GM19463 (cell line): ENCODE measurements around the gene TPRG1.

Source experiments
- ATAC-seq: cut with Tn5 transposase; IDR thresholded peaks from one replicate; pipeline ENCODE4 v1.9.1; 2021; ENCODE audit warnings: mild to moderate bottlenecking, moderate library complexity; ENCODE audit not compliant: unreplicated experiment

The TPRG1 gene

DNA sequence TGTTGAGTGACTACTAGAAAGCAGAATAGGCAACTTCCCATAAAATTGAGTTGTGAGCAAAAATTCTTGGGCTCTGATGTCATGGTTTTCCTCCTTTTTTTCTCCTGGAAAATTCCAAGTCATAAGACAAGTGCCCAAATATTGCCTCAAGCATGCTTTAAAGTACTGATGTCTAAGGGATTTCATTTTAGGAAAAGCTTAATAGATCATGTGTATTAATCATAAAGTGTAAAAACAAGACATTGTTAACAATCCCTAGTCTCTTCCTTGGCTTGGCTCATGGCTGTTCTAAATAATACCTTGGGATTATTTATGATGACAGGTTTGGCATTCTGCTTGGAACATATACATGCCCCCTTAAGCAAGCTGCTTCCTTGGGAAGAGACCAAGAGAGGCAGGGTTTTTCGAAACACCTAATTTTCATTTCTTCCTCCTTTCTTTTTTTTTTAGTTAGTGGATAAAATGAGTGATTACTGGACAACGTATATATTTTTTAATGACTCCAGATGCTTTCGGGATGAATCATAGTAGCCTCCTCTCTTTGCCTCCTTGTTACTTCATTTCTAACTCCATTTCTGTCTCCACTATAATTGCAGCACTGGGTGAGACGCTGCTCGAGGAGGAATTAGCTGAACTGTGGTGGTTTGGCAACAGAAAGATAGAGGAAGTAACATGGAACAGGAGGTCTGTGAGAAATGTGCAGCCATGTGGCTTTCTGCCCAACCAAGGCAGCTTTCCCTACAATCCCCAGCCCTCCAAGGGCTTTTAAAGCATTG lies 104.9 kb downstream of the TPRG1 start:
- ATAC-seq, result no peak

DNA sequence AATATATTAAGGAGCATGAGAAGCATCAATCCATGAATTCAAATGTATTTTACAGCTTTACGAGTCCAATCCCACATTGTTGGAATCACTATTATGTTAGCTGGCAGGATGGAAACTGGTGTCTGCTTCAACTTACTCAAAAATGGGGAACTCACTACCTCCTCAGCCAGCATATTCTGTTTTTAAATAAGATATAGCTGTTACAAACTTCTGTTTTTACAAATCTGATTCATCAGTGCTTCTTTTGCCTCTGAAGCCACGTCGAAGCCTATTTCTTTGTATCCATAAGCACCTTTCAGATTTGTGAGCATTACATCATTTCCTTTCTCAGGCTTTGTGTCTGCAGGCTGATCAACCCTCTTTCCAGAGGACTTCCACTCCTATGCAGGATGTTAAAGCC lies 105.9 kb downstream of the TPRG1 start:
- ATAC-seq, result no peak

DNA sequence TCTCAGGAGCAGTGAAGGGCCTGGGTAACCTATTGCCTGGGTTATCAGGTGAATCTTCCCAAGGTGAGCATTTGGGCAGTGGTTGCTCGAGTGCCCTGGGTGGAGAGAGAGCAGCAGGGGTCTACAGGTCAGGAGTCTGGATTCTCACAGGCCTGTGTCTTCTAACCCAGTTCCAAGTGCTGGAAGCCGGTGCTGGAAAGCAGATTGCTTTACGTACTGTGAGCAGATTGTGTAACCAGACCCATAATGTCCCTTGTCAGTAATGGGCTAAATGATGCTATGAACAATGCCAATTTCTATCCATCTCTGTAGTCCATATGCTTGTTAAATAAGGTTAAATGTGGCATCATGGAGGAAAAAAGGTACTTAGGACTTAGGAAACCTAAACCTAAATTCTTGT lies 106.5 kb downstream of the TPRG1 start:
- ATAC-seq, result no peak

DNA sequence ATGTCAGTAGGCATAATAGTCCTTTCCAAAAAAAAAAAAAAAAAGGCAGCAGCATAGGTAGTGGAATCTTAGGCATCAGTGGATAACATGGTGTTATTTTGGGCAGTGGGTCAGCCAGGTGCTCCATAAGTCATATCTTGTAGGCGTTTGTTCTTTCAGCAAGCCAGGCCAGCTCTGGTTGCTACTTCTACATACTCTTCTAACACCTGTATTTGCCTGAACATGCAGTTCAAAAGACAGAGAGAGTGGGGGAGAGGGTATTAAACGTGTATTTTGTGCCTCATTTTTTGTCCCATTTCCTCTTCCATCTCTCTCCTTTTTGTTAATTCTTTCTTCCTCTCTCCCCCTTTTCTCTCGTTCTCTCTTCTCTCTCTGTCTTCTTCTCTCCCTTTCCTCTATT lies 110.4 kb downstream of the TPRG1 start:
- ATAC-seq, result no peak

DNA sequence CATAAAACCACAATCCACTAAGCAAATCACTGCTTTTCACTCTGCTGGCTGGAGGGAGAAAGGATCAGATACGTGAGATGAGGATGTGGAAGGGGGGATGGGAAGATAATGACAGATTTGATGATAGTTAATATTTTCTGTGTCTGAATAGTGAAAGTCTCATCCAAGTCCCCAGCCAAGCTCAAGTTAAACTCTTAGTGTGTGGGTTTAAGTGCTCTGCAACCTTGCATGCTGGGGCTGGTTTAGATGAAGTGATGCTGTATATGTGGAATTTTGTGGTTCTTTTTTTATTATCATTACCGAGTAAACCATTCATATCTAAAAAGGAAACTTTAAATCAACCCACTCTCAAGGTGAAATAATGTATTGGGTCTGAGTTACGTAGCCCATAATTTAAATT lies 111.0 kb downstream of the TPRG1 start:
- no peak for ATAC-seq

DNA sequence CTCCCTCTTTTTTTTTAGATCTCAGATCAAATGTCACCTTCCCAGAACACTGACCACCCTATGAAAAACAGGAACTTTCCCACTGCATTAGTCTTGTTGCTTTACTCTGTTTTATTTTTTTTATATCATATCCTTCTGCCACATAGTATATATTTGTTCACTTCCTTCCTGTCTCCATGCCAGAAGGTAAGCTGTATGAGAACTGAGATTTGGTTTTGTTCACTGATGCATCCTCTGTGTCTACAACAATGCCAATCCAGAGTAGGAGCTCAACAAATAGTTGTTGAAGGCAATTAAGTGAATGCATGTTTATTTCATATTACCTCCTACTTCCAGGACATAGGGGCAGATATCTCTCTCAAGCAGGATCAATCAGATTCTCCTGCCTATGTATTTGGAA lies 114.4 kb downstream of the TPRG1 start:
- ATAC-seq, result no peak

DNA sequence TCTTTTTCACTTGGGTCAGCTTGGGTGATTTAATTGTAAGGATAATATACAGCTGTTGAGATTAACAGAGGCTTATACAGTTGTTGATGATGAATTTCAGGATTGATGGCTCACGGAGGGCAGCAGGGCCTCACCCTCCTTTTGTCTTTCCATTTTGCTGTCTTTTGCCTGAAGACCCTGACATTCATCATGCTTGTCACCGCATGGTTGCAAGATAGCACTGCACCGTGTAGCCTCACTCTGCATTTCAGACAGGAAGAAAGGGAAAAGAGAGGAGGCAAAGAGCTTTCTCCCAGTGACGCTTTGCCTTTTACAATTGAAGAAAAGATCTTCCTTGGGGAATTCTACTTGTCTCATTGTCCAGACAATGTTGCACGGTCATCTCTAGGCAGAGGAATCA lies 115.1 kb downstream of the TPRG1 start:
- ATAC-seq, result no peak

DNA sequence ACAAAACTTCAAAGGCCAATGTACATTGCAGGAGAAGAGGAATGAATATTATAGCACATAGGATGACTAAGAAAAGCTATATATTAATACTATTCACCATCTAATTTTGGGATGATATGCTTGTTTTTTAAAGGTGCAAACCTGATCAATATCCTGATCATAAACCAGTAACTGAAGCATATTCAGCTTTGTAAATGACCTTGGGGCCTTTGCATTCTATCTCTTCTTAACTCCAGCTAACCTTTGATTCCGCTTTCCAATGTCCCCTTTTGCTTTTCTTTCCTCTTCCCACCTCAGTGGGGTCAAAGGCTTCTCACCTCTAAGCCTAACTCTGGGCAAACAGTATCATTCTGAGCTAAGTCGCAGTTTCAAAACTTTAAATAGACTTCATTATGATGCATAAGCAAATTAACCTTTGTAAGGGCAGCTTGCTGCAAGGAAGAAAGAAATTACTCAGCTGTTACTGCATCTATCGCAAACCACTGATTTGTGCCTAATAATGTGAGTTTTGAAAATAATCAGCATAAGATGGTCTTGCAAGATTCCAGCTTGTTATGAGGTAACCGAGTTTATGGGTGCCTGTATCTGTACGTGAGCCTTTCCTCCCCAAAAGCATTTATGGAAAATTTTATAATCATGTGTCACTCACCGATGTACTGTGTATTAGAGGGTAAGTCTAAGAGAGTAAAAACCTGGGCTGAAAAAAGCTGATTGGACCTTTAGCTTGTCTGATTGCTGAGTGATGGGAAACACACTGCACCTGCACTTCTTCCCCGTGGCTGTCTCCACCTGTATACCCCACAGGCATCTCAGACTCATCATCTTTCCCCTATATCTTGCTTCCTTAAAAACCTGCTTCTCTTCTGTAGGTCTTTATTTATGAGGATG lies 116.8 kb downstream of the TPRG1 start:
- ATAC-seq, result peak; percentile 94

DNA sequence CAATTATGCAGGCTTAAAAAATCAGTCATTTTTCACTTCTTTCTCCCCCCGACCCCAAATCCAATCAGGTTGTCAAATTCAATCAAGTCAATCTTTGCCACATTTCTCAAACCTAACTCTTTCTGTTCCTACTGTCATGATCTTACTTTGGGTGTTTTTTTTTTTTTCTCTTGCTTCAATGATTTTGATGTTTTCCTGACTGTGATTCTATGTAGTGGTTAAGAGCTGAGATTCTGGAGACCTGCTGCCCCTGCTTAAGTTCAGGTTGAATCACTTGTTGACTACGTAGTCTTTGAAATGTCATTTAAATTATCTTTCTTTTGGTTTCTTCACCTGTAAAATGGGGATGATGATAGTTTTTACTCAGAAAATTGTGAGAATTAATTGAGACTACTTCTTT lies 117.5 kb downstream of the TPRG1 start:
- no peak for ATAC-seq

DNA sequence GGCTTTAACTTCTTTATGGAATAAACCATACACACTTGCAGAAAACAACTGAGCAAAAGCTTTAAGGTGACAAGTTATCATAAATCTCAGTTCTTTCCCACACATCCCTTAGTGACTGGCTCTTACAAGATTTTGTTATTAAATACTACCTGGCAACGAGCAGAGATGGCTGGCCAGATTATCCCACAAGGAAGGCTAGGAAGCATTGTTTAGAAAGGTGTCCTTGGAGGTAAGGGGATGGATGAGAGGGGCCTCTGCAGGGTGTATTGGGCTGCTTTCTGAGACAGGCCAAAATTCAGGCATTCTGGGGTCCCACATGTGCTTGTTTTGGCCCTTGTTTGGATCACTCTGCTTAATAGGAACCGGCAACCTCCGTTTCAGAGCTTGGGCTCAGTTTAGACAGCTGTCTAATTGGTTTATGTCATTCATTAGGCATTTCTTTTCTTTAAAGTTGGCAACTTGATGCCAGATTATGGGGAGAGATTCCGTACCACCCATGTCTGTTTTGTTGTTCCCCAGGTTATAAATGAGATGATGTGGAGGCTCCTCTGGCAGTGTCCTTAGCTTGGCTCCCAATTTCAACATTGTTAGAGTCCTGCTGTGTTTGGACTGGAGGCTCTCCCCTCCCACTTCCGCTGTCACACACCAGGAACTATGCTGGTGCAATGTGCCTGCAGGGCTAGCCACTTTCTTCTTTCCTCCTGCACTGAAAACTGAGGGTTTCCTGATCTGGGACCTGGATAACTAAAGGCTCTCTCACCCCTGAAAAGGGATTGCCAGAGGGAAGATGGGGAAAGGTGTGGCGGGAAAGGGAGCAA lies 121.1 kb downstream of the TPRG1 start:
- no peak for ATAC-seq

DNA sequence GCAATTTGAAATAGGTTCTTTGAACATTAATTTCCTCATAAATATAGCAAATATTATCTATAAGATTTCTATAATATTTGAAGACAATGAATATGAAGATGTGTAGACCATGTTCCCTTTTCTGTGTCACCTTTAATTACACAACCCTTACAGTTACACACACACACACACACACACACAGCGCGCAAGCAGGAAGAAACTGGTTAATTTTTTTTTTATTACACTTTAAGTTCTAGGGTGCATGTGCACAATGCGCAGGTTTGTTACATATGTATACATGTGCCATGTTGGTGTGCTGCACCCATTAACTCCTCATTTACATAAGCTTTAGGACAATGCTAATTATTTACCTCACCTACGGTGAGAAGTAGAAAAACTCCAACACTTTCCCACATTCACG lies 122.9 kb downstream of the TPRG1 start:
- ATAC-seq, result no peak

DNA sequence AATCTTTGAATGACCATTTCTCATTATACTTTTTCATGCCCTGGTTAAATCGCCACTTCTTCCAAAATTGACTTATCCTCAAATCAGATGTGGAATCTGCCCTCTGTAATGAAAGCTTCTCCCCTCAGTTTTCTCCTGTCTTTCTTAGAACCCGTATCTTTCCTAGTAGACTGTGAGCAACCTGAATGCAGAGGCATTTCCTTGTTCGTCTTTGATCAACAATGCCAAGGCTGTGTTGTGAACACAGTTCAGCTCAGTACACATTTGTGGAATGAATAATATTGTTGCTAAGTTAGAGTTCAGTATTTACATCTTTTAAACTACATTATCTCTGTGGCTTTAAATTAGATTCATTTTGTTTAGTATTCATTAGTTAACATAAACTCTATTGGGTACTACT lies 123.3 kb downstream of the TPRG1 start:
- no peak for ATAC-seq

DNA sequence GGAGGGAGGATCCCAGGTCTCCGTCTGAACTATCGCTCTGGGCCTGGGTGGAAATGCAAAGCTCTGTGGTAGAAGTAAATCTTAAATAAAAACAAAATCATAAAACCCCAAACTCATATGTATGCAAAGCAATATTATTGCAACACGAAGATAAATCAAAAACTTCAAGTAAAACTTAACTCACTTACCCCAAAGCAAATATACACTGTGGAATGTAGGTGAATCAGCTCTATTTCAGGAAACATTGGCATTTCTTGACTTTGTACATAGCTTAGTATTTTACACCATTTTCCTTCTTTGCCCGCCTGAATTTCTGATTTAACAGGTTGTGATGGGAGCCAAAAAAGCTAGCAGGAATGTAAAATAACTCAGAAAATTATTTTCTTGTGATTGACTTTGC lies 126.2 kb downstream of the TPRG1 start:
- ATAC-seq, result no peak

DNA sequence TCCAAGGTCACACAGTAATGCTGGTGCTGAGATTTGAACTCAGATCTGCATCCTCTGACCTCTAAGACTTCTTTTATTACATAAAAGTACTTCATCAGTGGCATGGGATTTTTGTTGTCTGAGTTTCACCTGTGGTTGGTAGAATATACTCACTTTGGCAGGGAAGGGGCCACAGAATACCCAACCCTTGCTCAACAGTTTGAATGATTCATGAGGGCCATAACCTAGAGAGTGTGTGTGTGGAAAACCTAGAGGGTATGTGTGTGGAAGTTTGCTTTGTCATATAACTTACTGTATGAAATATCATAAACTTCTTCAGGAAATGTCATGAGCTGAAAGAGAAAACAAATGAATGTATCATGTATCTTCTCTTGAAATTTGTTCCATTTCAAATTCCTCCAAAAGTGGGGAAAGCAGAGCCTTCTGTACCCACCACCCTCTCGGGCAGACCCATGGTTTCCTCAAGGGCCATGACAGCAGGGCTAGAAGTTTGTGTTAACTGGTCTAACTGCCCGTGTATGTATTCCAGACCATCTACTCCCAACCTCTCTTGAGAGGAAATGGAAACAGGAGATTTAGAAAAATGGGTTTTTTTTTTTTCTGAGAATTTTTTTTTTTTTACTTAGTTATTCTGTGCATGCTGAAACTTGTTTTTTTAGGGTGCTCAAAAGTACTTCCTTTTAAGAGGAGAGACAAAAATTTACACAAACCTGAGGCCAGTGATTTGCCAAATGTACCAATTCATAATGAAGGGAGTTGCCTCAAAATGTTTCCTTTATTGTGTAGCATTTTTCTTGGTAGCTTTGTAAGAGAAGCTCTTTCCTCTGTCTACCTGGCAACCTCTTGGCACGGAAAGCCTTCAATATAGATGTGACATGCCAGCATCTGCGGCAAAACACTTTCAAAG lies 127.0 kb downstream of the TPRG1 start:
- no peak for ATAC-seq

DNA sequence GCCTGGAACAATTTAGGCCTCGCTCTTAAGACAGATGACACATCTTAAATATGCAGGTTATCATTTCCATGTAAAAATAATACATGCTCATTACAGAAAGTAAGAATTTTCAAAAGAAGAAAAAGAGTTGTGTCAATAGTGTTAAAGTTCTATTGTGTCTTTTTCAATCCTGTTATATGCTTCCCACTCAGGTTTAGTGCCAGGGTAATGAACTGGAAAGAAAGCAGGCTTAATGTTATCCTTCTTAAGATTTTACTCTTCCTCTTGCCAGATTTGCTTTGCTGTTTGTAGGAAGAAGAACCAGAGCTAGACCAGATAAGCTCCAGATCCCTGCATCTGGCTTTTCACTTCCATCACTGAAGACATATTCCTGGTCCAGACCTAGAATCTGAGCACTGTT lies 128.6 kb downstream of the TPRG1 start:
- ATAC-seq, result no peak

DNA sequence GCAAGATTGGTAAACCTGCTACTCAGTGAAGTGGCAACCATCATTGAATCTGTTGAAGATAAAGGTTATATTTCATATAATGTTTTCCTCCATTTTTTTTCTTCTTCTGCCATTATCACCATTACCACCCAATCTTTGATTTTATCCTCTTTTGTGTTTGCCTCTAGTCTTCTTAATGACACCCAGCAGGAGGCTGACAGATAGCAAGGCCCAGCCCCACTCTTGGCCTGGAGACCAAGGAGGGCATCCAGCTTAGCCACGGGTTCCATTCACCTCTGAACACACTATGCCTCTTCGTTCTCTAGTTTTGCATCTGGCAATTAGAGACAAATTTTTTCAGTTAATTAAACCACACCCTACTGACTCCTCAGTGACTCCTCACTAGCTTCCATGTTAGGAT lies 129.7 kb downstream of the TPRG1 start:
- ATAC-seq, result no peak

DNA sequence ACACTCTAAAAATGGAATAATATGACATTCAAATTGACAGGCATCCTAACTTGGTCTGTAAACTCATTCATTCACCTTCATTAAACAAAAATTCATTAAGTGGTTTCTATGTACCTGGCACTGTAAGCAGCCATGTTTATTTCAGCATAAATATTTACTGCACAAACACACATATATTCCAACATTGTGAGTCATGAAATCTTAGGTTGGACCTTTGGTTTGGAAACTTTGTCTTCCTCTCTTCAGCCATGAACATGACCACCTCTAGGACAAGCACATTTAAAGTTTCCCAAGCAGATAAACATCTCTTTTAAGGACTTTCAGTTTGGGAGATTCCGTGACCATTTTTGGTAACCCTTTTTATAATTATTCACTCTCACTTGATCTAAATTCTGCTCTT lies 131.8 kb downstream of the TPRG1 start:
- ATAC-seq, result no peak

DNA sequence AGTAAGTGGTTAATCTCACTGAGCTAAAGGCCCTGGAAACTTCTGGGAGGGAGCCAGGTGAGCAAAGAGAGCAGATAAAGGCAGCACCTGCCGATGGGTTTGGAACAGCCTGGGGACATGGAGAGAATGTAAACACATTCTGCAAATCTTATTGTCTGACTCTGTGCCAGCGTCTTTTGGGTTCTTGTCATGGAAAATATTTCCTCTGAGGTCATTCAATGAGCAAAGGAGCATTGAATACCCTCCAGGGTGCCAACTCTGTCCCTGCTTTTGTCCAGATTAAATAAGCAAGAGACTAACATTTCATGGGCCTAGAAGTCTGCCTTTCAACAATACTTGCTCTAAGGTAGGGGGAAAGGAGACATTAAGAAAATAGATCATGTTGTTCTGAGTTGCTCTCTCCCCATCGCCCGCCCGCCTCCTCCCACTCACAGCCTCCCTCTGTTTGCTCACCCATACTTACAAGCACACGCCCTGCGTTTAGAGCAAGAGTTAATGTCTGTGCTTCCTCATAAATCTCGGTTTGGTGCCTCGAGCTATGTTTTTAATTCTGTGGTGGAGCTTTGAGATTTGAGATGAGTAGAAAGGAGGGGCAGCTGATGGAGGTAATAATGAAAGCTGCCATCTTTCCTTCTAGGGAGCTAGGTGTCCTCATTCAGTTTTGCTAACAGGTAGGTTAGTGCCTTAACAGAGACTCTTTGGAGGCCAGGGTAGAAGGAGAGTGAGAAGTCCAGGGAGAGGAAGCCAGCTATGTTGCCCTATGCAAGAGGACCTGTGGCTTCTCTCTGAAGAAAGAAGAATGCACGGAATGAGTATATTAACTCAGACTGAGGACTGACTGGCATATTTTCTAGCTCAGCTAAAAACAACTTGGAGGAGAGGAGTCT lies 132.9 kb downstream of the TPRG1 start:
- no peak for ATAC-seq

DNA sequence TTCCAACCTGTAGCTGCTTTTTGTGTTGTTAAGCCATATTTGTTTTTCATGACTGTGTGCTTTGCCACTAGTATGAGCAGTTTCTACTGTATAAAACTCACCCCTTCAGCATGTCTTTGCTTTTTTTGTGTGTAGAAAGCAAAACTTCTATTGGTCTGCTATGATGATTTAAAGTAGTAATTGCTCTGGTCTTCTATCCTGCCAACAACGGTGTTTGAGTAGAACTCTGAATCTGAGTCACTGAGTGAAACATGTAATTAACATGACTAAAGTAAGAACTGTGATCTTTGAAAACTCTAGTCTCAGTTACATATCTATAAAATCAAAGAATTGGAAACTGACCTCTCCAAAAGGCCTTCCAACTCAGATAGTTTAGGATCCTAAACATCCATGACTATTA lies 133.6 kb downstream of the TPRG1 start:
- ATAC-seq, result peak; percentile 75
